WTC11 (cell line): ENCODE data around the gene ECI1.

Source experiments
- ATF3 ChIP-seq: sonication (generic); formaldehyde crosslinking; conservative IDR thresholded peaks from 2 replicates; pipeline ENCODE4 v1.8.1; 2022; ENCODE audit warnings: mild to moderate bottlenecking, missing genetic modification reagents
- GABPB1 ChIP-seq: sonication (generic); formaldehyde crosslinking; IDR thresholded peaks from 2 replicates; pipeline ENCODE4 v1.8.1; 2023; ENCODE audit warnings: mild to moderate bottlenecking, missing genetic modification reagents
- MYBL2 ChIP-seq: sonication (generic); formaldehyde crosslinking; IDR thresholded peaks from 2 replicates; pipeline ENCODE4 v1.8.1; 2023; ENCODE audit warnings: mild to moderate bottlenecking, moderate library complexity, missing genetic modification reagents
- ZNF396 ChIP-seq: fragments of 250-450 bp; sonication (Bioruptor Pico); IDR thresholded peaks from 2 replicates; pipeline ENCODE4 v1.8.0; 2021; ENCODE audit warnings: mild to moderate bottlenecking, moderate library complexity, borderline replicate concordance
- TF ChIP-seq, protein P1 (sequence below): fragments of 200-600 bp; IDR thresholded peaks from 2 replicates; pipeline ENCODE4 v1.8.0; 2022; ENCODE audit warnings: antibody characterized with exemption
- TF ChIP-seq, protein P2 (sequence below): sonication (generic); formaldehyde crosslinking; IDR thresholded peaks from 2 replicates; pipeline ENCODE4 v1.8.0; 2022; ENCODE audit warnings: mild to moderate bottlenecking, missing genetic modification reagents

- TF ChIP-seq, protein P1, sequence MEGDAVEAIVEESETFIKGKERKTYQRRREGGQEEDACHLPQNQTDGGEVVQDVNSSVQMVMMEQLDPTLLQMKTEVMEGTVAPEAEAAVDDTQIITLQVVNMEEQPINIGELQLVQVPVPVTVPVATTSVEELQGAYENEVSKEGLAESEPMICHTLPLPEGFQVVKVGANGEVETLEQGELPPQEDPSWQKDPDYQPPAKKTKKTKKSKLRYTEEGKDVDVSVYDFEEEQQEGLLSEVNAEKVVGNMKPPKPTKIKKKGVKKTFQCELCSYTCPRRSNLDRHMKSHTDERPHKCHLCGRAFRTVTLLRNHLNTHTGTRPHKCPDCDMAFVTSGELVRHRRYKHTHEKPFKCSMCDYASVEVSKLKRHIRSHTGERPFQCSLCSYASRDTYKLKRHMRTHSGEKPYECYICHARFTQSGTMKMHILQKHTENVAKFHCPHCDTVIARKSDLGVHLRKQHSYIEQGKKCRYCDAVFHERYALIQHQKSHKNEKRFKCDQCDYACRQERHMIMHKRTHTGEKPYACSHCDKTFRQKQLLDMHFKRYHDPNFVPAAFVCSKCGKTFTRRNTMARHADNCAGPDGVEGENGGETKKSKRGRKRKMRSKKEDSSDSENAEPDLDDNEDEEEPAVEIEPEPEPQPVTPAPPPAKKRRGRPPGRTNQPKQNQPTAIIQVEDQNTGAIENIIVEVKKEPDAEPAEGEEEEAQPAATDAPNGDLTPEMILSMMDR, result no peak
- TF ChIP-seq GABPB1 (CRISPR knock-in tag), result no peak
- no peak for TF ChIP-seq ZNF396 (CRISPR knock-in tag)
- TF ChIP-seq MYBL2 (CRISPR knock-in tag), result no peak
- no peak for TF ChIP-seq ATF3
- TF ChIP-seq, protein P2, sequence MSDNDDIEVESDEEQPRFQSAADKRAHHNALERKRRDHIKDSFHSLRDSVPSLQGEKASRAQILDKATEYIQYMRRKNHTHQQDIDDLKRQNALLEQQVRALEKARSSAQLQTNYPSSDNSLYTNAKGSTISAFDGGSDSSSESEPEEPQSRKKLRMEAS (CRISPR knock-in tag), result no peak
These were observed 60.0 kb downstream of the ECI1 start for GRCh38 chr16:2191446-2191706.
